Limb (tissue), 2 donors: Measurements from ENCODE around the gene ZYX.
A peak's percentile ranks its signal among the peaks of the same experiment; 100 is the strongest.

Source experiments
- DNase-seq, 2 donors: peaks; one replicate each; pipeline ENCODE4 v3.0.0-alpha.2; 2016; ENCODE audit errors: extremely low spot score in 2 of 2

Gene ZYX

GRCh38 chr7:143362131-143363015 lies 18.8 kb upstream of the ZYX start, which contains the start of gene FAM131B:
FAM131B (minus strand) TSS chr7:143362713; CDS start chr7:143362603, 110 bp downstream.
- peak in 1 of 2 donors; percentile 69 for DNase-seq

- no peak for DNase-seq
These were observed 17.9 kb upstream of the ZYX start for GRCh38 chr7:143363016-143363937.

- no peak for DNase-seq
These were observed 13.2 kb upstream of the ZYX start for GRCh38 chr7:143367972-143368371.

GRCh38 chr7:143368387-143368786 lies 12.8 kb upstream of the ZYX start:
- DNase-seq: no peak

- DNase-seq: no peak
These were observed 11.2 kb upstream of the ZYX start for GRCh38 chr7:143369678-143370651.

- no peak for DNase-seq
These were observed 9.1 kb upstream of the ZYX start for GRCh38 chr7:143372070-143372469.

GRCh38 chr7:143373255-143373794 lies 7.8 kb upstream of the ZYX start:
- DNase-seq: no peak

- DNase-seq: no peak
These were observed 6.6 kb upstream of the ZYX start for GRCh38 chr7:143374561-143374960.

- DNase-seq: no peak
These were observed 5.7 kb upstream of the ZYX start for GRCh38 chr7:143375298-143376034.

GRCh38 chr7:143376396-143376795 lies 4.7 kb upstream of the ZYX start:
- no peak for DNase-seq

GRCh38 chr7:143379611-143380259 lies 1.4 kb upstream of the ZYX start:
- peak in 1 of 2 donors; percentile 30 for DNase-seq

- peak; percentile 91 to 95 for DNase-seq
These were observed 892 bp upstream of the ZYX start for GRCh38 chr7:143380260-143380645.

- DNase-seq: peak; percentile 72 to 95
These were observed 431 bp downstream of the ZYX start for GRCh38 chr7:143381427-143382125.

GRCh38 chr7:143382126-143382790 lies 1.1 kb downstream of the ZYX start:
- no peak for DNase-seq

GRCh38 chr7:143382791-143383641 lies 1.9 kb downstream of the ZYX start:
- peak in 1 of 2 donors; percentile 38 for DNase-seq

- DNase-seq: no peak
These were observed 2.5 kb downstream of the ZYX start for GRCh38 chr7:143383642-143383957.

GRCh38 chr7:143384148-143384547 lies 3.0 kb downstream of the ZYX start:
- DNase-seq: no peak
